ENCODE data around the gene GSTM4.

Gene GSTM4

DNA sequence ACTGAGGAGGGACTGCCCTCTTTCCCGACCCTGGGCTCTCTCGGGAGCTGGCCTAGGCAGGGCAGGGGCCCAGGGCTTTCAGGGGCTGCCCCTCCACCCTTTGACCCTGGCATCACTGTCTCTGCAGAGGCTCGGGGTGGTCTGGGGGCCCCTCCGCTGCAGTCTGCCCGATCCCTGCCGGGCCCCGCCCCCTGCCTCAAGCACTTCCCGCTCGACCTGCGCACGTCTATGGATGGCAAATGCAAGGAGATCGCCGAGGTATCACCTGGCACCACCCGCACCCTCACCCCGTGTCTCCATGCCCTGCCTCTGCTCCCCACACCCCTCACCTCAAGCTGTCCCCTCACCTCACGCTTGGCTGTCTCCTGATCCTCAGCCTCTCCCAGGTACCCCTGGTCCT, 30.7 kb upstream of the GSTM4 start:
- DNase-seq: no peak

DNA sequence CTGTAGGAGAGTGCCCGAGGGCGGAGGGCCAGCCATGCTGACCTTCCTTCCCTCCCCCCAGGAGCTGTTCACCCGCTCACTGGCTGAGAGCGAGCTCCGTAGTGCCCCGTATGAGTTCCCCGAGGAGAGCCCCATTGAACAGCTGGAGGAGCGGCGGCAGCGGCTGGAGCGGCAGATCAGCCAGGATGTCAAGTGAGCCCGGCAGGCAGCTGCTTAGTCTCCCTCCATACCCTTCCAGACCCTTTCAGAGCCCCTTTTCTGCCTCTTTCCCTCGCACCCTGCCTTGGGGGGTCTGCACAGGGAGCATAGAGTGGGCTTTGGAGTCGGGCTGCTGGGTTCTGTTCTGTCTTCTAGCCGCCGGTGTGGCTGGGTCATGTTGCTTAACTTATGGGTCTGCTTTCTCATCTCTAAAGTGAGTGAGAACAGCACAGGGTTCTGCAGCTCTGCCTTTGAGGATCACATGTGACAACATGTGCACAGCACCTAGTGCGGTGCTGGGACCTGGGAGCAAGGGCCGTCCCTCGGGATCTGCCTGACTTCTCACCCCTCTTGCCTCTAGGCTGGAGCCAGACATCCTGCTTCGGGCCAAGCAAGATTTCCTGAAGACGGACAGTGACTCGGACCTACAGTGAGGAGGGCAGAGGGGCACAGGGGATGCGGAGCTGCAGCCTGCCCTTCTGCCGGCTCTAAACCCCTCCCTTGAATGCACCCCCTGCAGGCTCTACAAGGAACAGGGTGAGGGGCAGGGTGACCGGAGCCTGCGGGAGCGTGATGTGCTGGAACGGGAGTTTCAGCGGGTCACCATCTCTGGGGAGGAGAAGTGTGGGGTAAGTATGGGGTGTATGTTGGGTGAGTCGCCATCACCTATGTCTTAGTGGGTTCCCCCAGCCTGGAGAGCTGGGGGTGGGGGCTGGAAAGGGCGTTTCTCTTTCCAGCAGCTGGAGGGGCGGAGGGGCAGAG, 30.0 kb upstream of the GSTM4 start:
- DNase-seq: no peak

DNA sequence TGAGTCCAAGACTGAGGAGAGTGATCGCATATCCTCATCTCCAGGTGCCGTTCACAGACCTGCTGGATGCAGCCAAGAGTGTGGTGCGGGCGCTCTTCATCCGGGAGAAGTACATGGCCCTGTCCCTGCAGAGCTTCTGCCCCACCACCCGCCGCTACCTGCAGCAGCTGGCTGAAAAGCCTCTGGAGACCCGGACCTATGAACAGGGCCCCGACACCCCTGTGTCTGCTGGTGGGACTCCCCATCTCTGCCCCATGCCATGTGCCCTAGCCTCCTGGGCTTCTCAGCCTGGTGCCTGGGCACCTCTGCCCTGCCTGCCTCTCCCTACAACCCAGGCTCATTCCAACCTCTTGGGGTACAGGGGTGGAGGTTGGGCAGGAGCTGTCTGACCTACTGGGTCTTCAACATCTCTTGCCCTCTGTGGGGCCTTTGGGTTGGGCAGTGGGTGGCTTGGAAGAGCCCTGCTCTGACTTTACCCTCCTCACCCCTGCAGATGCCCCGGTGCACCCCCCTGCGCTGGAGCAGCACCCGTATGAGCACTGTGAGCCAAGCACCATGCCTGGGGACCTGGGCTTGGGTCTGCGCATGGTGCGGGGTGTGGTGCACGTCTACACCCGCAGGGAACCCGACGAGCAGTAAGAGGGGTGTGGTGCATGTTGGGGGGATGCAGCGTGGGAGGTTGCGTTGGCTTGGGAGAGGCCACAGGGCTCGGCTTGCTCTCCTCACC, 29.1 kb upstream of the GSTM4 start:
- DNase-seq: no peak

DNA sequence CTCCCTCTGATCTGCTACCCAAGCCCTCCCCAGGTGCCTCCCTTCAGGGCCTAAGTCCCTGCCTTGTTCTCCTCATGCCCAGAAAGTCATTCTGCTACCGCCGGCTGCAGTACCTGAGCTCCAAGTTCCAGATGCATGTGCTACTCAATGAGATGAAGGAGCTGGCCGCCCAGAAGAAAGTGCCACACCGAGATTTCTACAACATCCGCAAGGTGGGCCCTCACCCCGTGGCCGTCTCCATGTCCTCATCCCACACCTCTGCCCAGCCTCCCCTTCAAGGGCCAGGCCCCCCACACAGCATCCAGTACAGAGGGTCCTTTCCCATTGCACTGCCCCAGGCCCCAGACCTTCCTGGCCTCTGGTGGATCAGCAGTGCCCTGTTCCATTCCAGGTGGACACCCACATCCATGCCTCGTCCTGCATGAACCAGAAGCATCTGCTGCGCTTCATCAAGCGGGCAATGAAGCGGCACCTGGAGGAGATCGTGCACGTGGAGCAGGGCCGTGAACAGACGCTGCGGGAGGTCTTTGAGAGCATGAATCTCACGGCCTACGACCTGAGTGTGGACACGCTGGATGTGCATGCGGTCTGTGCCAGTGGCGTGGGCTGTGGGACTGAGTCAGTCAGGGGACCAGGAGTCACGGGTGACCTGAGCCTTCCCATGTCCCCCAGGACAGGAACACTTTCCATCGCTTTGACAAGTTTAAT, 28.1 kb upstream of the GSTM4 start:
- no peak for DNase-seq

DNA sequence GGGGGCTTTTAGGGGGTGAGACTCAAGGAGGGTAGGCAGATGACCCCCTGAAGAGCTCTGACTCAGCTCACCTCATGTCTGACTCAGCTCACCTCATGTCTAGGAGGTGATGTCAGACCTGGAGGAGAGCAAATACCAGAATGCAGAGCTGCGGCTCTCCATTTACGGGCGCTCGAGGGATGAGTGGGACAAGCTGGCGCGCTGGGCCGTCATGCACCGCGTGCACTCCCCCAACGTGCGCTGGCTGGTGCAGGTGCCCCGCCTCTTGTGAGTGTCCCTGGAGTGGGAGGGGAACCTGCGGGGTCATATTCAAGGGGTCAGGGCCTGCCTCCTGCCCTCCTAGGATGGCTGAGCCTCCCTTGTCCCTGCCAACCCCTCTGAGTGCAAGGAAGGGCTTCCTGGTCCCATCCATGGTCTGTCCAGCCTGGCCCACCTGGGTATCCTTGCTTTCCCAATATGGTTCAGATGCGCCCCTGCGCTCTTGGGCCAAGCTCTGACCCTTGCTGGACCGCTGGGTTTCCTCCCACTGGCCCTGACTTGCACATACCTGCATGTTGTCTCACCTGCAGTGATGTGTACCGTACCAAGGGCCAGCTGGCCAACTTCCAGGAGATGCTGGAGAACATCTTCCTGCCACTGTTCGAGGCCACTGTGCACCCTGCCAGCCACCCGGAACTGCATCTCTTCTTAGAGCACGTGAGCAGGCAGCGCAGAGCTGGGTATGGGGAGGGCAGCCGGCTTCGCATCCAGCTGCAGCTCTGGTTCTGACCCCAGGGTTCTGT, 27.2 kb upstream of the GSTM4 start:
- DNase-seq: no peak

DNA sequence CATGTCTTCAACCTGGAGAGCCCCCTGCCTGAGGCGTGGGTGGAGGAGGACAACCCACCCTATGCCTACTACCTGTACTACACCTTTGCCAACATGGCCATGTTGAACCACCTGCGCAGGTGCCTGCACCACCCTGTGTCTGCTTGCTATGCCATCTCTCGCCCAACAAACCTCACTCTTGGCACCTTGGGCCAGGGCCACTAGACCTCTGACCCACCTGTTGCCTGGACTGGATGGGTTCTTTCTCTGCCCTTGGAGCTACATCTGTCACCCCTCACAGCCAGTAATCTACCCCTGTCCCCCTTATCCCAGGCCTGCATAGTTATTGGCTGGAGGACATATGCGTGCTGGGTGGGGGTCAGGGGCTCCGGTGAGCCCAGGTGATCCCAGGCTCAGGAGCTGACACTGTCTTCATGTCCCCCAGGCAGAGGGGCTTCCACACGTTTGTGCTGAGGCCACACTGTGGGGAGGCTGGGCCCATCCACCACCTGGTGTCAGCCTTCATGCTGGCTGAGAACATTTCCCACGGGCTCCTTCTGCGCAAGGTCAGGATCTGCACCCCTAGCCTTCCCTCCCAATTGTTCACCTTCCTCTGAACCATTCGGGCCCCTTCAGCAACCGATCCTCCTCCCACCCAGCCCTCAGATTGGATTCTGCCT, 26.4 kb upstream of the GSTM4 start:
- DNase-seq: no peak

DNA sequence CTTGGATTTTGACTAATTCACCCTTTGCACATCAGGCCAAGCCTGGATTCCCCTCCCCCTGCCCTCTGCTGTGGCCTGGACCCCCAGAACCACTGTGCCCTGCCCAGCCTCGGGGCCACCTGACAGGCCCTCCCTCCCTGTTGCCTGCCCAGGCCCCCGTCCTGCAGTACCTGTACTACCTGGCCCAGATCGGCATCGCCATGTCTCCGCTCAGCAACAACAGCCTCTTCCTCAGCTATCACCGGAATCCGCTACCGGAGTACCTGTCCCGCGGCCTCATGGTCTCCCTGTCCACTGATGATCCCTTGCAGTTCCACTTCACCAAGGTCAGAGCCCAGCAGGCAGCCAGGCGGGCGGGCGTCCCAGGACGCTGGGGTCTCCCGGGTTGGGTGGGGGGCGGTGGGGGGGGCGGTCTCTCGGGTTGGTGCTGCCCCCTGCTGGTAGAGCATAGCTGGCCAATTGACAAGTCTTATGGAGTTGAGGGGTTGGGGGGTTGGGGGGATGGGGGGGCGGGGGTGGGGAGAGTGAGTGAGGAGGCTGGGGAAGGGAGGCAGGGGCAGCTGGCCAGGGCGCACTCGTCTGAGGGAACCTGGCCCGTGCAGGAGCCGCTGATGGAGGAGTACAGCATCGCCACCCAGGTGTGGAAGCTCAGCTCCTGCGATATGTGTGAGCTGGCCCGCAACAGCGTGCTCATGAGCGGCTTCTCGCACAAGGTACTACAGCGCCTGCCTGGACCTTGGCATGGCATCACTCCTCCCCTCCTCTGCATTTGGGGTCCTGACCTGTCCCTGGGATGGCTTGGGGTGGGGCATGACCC, 25.6 kb upstream of the GSTM4 start:
- DNase-seq: peak in 1 of 14 donors; percentile 24

DNA sequence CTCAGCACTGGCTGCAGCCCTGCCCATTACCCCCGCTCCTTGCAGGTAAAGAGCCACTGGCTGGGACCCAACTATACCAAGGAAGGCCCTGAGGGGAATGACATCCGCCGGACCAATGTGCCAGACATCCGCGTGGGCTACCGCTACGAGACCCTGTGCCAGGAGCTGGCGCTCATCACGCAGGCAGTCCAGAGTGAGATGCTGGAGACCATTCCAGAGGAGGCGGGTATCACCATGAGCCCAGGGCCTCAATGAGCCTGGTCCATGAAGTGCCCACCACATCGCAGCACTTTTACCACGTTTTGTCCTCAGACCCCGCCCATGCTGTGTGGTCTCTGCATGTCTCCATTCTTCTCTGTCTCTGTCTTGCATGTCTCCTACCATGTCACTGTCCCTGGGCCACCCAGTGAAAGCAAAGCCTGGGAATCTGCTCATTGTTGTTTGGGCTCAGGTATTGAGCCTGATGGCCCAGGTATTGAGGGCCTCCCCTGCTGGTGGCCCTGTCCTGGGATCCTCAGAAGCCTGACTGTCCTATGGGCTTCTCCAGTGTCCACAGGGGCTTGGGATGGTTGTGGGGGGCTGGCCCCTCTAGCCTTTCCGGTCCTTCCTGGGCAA, 24.9 kb upstream of the GSTM4 start:
- no peak for DNase-seq

DNA sequence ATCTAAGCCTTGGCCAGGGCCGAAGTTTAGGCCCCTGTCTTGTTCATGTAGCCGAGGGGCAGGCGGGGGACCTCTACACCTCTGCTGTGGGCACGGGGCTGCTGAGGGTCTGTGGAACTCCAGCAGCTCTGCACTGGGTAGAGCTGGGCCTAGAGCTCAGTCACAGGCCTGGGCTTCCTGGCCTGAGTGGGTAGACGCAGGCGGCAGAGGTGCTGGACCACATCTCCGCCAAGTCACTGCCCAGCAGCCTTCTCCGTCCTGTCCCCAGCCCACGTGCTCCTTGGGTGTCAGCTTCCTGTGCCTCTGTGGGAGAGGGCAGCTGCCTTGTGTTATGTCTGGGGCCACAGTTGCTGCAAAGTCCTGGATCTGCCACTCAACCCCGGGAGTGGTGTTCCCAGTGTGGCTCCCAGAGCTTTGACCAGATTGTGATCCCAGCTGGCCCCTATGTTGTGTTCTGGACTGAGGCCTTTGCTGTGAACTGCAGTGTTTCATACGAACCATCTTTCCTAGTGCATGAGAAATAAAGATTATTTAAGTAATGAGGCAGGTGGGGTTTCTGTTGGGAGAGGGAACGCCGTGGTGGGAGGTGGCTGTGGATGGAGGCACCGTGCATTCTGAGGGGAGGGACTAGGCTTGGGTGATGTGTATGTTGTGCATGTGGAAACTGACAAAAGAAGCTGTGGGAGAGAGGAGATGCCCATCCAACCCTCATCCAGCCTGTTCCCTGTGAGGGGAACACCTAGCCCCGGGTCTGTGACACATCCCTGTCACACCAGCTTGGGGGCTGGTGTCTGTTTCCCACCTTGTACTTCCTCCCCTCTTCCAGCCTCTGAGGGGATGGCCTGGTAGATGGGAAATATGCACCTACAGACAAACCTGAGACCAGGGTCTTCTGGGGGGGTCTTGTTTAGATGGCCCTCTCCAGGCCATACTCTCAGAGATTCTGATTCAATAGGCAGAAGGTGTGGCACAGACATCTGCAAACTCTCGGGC, 24.1 kb upstream of the GSTM4 start:
- DNase-seq: no peak

DNA sequence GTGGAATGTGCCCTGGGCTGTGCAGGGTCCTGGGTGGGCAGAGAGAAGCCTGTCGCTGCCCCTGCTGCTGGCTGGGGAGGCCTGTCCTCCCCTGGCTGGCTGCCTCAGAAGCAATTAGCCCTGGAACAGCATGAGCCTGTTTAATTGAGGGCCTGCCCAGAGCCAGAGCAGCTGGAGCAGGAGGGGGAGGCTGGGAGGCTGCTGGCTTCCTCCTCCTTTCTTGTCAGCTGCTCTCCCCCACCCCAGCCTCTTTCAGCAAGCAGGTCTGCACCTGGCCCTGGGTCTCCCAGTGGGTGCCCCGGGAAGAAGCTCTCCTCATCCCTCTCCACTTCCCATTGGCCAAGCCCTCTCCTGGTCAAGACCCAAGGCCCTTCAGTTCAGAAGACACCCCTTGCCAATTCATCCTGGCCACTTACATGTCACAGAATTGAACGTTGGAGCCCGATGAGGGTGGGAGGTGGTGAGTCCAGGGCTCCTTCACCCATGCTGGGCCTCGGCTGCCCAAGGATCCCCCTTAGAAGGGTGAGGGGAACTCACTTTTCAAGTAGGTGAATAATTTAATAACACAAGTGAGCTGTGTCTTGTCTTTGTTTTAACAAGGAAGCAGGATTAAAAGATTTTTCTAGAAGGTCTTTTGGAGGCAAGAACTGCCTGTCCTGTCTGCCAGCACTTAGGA, 23.1 kb upstream of the GSTM4 start:
- peak in 7 of 14 donors; percentile 35 to 61 (median 54) for DNase-seq

DNA sequence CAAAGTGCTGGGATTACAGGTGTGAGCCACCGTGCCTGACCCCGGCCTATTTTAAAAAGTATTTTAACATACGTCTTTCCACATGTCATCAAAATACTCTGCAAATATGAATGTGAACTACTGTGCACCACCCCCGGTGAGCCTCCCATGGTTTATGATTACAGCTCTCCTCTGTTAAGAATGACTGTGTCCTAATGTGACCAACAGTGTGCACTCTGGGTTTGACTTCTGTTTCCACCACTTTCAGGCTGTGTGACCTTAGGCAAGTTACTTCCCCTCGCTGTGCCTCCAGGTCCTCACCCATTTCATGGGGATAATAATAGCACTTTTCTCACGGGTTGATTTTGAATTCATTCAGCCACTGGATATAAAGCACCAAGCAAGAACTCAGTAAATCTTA, 21.6 kb upstream of the GSTM4 start:
- no peak for DNase-seq

DNA sequence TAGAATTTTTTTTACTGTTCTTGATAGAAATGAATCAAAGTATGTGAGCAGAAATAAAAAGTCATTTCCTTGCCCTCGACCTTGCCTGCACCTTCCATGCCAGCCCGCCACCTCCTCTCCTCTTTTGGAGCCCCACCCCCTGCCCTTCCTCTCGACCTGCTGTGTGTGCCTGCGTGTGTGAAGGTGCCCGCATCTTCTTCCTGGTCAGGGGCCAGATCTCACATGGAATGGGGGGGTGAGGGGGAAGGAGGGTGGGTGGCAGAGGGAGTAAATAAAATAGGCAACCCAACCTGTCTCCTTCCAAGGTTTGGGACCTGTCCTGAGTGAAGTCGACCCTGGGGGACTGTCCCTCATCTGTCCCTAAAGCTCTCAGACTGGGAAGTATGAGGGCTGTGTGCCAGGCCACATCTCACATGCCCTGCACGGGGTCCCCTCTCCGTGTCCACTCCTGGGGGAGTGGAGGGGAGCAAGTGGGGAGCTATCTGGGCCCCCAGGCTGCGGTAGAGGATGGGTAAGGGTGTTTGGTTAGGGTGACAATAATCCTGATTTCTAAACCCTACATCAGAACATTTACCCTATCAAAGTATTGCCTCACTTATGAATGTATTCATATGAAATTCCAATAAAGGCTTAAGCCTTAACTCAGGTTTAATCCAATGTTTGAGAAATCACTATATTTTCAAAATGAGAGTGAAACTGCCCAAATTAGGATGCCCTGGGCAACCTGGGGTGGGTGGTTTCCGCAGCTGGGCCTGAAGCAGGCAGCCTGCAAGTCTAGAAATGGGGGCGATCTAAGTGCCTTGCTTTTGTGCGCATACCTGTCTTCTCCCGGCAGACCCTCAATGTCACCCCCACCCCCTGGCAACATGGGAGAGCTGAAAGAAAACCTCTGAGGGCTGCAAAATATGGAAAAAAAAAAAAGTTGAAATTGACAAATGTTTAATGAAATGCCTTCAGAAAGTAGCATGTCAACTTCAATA, 20.8 kb upstream of the GSTM4 start:
- no peak for DNase-seq

DNA sequence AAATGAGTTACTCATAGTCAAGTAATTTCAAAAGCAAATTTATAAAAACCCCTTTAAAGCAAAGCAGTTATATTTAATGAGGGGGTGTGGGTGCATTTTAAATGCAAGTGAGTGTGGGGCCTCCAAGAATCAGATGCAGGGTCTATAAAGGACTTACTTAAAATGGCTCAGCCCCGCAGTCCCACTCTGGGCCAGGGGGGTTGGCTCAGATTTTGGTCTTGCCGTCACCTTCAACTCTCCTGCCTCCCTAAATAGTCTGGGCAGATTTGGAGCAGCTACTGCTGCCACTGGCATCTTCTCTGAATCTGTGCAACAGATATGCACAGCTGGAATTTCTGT, 20.1 kb upstream of the GSTM4 start:
- DNase-seq: no peak

DNA sequence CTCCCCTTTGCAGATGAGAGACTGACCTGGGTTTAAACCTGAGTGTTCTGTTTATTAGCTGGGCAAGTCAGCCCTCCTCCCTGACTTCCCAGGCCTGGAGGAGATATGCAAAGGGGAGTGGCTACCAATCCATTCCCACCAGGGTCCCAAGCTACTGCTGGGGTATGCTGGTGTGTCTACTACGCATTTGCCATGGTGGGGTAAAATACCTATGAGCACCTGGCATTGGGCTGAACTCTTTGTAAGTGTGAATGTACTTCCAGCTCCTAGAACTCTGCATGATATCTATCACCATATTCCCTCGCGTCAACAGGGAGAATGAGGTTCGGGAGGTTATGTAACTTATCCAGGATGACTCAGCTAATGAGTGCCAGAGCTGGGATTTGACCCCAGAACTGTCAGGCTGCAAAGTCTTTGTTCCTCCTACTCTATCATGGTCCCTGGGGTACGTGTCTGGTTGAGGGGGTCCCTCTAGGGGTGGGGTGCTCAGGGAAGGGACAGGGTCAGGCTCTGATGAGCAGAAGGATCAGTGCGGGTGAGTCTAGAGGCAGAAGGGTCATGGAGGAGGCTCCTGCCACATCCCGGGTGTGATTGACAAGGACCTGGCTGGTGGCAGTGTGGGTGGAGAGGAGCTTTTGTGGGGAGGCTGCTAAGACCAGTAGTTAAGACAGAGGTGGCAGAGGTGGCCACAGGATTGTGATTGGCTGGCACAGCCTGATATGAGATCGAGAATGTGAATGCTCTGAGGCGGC, 19.5 kb upstream of the GSTM4 start:
- no peak for DNase-seq

DNA sequence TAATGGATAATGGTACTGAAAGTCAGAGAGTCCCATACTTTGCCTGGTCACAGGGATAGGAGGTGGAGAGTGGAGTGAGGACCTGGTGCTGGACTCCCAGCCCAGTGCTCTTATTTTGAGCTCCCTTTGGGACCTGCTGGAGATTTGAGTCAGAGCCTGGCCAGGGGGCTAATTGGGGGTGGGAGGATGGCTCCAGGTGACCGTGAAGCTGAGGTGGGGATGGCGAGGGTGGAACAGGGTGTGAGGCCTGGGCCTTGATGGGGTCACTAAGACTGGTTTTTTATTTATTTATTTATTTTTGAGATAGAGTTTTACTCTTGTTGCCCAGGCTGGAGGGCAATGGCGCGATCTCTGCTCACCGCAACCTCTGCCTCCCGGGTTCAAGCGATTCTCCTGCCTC, 18.5 kb upstream of the GSTM4 start:
- no peak for DNase-seq

DNA sequence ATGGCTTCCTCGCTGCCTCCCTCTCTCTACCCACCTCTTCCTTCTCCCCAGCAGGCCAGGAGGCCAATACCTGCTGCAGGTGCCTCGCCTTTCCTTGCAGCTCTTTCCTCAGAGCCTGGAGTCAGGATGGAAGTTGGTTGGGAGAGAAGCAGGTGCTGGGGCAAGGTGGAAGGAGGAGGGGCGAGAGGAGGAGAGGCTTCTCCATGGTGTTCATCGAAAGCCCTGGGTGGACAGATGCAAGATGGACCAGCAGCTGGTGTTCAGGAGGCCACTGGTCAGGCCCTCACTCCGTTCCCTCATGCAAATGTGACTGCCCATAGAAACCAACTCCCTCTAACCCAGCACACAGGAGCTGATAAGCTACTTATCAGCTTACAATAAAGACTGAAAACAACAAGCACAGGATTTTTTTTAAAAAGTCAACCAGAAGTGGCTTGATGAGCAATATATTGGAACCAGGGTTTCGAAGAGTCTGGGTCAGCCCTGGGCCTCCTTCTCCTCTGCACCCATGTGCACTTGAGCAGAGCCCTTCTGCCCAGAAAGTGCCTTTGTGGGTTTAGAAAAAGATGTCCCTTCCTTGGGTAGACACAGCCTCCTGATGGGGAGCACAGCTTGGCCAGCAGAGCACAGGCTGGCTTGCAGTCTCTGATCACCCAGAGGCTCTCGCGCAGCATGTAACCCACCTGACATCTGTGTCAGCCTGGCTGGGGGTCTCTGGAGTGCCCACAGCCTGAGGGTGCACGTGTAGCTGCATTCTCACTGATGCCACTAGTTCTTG, 16.6 kb upstream of the GSTM4 start:
- no peak for DNase-seq
